Frontal cortex (tissue), 1 donor: ENCODE measurements around the gene TYRO3. TPM values are rescaled to one million over a fixed set of nuclear protein-coding genes. Genes with fewer than 3 reads are reported as not detected.

ENCODE experiments used
- total RNA-seq: library from RNA; depleted of rRNA; stranded (reverse); fragments of >200 nt; gene quantifications from one replicate; pipeline ENCODE4 v1.2.3, GENCODE V29; 2014

Gene TYRO3
- total RNA-seq, 1 donor from 2014 or later: 22.4 TPM

Other genes starting within 250 kb of the TYRO3 start
- gene OIP5, start 226.6 kb upstream of the TYRO3 start, total RNA-seq: 2.4 TPM
- gene NUSAP1, start 226.3 kb upstream of the TYRO3 start, total RNA-seq: 22.8 TPM
- gene NDUFAF1, start 156.7 kb upstream of the TYRO3 start, total RNA-seq: 28.5 TPM
- 56.3 TPM for gene RTF1, start 142.1 kb upstream of the TYRO3 start, total RNA-seq
- gene ITPKA, start 65.3 kb upstream of the TYRO3 start, total RNA-seq: 1.6 TPM
- gene LTK, start 45.4 kb upstream of the TYRO3 start, total RNA-seq: not detected
- gene RPAP1, start 15.0 kb upstream of the TYRO3 start, total RNA-seq: 11.8 TPM
- 81.9 TPM for gene MGA, start 101.2 kb downstream of the TYRO3 start, total RNA-seq
- 31.4 TPM for gene MAPKBP1, start 215.3 kb downstream of the TYRO3 start, total RNA-seq